Peyer's patch (tissue), 4 donors: ENCODE measurements around the gene DUOX1. TPM values are rescaled to one million over a fixed set of nuclear protein-coding genes. Genes with fewer than 3 reads are reported as not detected.
A peak's percentile ranks its signal among the peaks of the same experiment; 100 is the strongest.

ENCODE experiments used
- DNase-seq, 3 donors: peaks; one replicate each; pipeline ENCODE4 v3.0.0-alpha.2; 2017 to 2019
- H3K27ac ChIP-seq, 4 donors: fragments of 200-600 bp; sonication (generic); one replicate each; pipeline ENCODE4 v1.5.1; 2016 to 2019
- H3K27me3 ChIP-seq, 2 donors: fragments of 200-600 bp; sonication (generic); one replicate each; pipeline ENCODE4 v1.5.1; 2019
- H3K36me3 ChIP-seq, 3 donors: fragments of 200-600 bp; sonication (generic); one replicate each; pipeline ENCODE4 v1.5.1; 2016 to 2019
- H3K4me1 ChIP-seq, 4 donors: fragments of 200-600 bp; sonication (generic); one replicate each; pipeline ENCODE4 v1.5.1; 2016 to 2019
- H3K4me3 ChIP-seq, 4 donors: fragments of 200-600 bp; sonication (generic); 1 replicate in 3 of 4; 2 replicates in 1 of 4; pipeline ENCODE4 v1.5.1; 2016 to 2019; ENCODE audit warnings: mild to moderate bottlenecking in 1 of 4
- H3K9me3 ChIP-seq, 4 donors: fragments of 200-600 bp; sonication (generic); one replicate each; pipeline ENCODE4 v1.5.1; 2016 to 2019; ENCODE audit warnings: mild to moderate bottlenecking in 1 of 4
- CTCF ChIP-seq, 6 experiments: fragments of 450-650 bp in 4 of 6; fragments of 200-600 bp in 2 of 6; sonication (generic) in 1 of 6; IDR thresholded peaks; one replicate each; pipeline ENCODE4 v1.5.1; 2017 to 2019; ENCODE audit warnings: antibody characterized with exemption in 6 of 6, mild to moderate bottlenecking in 3 of 6, moderate library complexity in 1 of 6
- POLR2A ChIP-seq, 2 donors: fragments of 450-650 bp; IDR thresholded peaks; one replicate each; pipeline ENCODE4 v1.5.1; 2017; ENCODE audit warnings: antibody characterized with exemption in 2 of 2, mild to moderate bottlenecking in 2 of 2, moderate library complexity in 2 of 2
- total RNA-seq, 4 donors: library from RNA; depleted of rRNA; stranded (reverse); fragments of >200 nt; gene quantifications; one replicate each; pipeline ENCODE4 v1.1.0, GENCODE V29; 2016

DUOX1 gene
- total RNA-seq, 4 donors from 2014 or later: 0.35 to 0.54 TPM; not detected in 2

DNA sequence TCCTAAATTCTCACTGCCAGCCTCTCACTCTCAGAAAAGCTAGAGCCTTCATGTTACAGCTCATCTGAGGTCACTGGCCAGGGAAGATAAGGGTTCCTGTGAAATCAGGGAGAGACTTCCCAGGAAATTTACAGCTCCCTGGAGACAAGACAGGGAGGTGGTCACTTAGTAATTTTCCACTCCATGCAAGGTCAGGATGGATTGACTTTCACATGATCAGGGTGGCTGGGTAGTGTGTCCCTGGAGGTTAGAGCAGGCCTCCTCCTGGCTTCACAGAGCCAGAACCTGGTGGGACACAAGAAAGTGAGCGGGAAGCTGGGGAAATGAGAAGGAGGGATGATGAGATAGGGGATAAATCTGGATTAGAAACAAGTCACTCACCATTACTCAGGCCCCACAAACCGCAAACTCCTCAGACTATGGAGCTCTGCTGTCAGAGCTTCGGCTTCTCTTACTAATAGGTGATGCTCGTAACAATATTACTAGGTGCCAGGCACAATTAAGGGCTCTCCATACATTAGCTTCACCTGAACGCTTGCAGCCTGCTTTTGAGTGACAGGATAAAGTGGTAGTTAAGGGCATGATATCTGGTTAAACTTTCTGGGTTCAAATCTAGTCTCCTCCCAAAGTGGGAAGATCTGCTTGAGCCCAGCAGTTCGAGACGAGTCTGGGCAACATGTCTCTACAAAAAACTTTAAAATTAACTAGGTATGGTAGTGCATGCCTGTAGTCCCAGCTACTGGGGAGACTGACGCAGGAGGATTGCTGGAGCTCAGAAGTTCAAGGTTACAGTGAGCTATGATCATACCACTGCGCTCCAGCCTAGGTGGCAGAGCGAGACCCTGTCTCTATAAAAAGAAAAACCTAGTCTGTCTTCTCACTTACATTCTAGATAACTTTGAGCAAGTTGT is 40.7 kb upstream of the DUOX1 start:
- Histone ChIP-seq H3K27ac (no peak overlapping the region), H3K4me1 (no peaks in the 10 kb centered on the region), H3K4me3 (no peak overlapping the region), H3K9me3 (no peaks in the 10 kb centered on the region), H3K36me3 (no peaks in the 10 kb centered on the region), H3K27me3 (no peaks in the 10 kb centered on the region)
- DNase-seq: no peak
- TF ChIP-seq CTCF (IDR thresholded peaks at IDR 0.05) (no peak), POLR2A (IDR thresholded peaks at IDR 0.05) (no peak)

DNA sequence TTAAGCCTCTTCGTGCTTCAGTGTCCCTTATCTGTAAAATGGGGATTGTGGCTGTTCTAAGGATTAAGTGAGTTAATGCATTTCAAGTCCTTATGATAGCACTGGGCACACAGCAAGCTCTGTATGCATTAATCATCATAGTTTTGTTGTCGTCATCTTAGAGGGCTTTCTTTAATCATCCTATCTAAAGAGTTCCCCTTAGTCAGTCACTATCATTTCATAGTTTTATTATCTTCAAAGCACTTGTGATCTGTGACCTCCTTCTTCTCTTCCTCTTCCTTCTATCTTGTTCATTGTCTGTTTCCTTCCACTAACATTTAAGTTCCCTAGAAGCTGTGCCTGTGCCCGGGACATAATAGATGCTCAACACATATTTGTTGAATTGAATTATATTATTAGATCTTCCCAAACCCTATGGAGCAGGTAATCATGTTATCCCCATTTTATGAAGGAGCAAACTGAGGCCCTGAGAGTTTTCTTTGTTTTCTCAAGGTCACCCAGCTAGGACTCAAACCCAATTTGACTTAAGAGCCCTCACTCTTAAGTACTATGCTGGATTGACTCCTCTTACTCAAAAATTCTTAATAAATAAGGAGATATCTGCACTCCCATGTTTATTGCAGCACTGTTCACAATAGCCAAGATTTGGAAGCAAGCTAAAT is 40.0 kb upstream of the DUOX1 start:
- no peaks in the 10 kb centered on the region for H3K27me3 ChIP-seq
- TF ChIP-seq CTCF (IDR thresholded peaks at IDR 0.05) (no peak), POLR2A (IDR thresholded peaks at IDR 0.05) (no peak)
- no peaks in the 10 kb centered on the region for H3K36me3 ChIP-seq
- DNase-seq: no peak
- H3K27ac ChIP-seq: no peak overlapping the region
- H3K9me3 ChIP-seq: no peaks in the 10 kb centered on the region
- no peaks in the 10 kb centered on the region for H3K4me1 ChIP-seq
- no peak overlapping the region for H3K4me3 ChIP-seq

DNA sequence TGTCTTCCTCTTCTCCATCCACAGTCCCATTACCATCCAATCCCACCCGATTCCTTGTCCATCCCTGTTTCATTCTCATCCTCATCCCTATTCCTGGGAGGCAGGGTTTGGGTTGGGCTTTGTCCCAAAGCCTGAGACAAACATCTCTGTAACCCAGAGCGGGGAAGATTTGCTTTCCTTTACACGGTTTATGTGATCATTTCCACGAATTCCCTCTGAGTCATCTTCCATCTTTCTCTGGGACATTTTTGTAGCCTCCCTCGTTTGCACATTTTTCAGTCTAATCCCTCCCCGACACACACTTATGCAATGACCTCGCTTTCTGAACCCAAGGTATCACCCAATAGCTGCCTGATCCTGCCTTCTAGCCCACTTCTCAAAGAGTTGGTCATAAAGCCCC is 38.6 kb upstream of the DUOX1 start:
- H3K36me3 ChIP-seq: no peaks in the 10 kb centered on the region
- no peak overlapping the region for H3K4me3 ChIP-seq
- DNase-seq: no peak
- no peak overlapping the region for H3K27ac ChIP-seq
- no peaks in the 10 kb centered on the region for H3K4me1 ChIP-seq
- no peaks in the 10 kb centered on the region for H3K27me3 ChIP-seq
- H3K9me3 ChIP-seq: no peaks in the 10 kb centered on the region
- no peak for TF ChIP-seq POLR2A (IDR thresholded peaks at IDR 0.05)
- no peak for TF ChIP-seq CTCF (IDR thresholded peaks at IDR 0.05)

GRCh38 chr15:45091576-45091975 is 38.2 kb upstream of the DUOX1 start:
- Histone ChIP-seq H3K4me1 (no peaks in the 10 kb centered on the region), H3K36me3 (no peaks in the 10 kb centered on the region), H3K4me3 (no peak overlapping the region), H3K27ac (no peak overlapping the region), H3K27me3 (no peaks in the 10 kb centered on the region), H3K9me3 (no peaks in the 10 kb centered on the region)
- TF ChIP-seq CTCF (IDR thresholded peaks at IDR 0.05) (no peak), POLR2A (IDR thresholded peaks at IDR 0.05) (no peak)
- DNase-seq: peak in 1 of 3 donors; percentile 34

DNA sequence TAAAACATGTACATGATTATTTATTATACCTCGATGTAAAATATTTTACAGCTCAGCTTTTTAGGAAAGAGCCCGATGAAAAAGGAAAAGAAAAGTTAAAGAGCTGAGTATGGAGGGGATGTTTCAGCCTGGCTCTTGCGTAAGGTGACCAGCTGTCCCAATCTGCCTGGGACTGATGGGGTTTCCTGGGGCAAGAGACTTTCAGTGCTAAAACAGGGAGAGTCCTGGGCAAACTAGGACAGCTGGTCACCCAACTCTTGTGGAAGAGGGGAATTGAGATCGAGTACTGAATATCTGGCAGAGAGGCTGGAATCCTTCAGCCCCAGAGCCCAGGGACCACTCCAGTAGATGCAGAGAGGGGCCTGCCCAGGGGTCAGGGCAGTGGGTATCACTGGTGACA is 36.8 kb upstream of the DUOX1 start:
- no peak overlapping the region for H3K4me3 ChIP-seq
- no peaks in the 10 kb centered on the region for H3K4me1 ChIP-seq
- no peaks in the 10 kb centered on the region for H3K36me3 ChIP-seq
- H3K27ac ChIP-seq: no peak overlapping the region
- TF ChIP-seq POLR2A (IDR thresholded peaks at IDR 0.05) (no peak), CTCF (IDR thresholded peaks at IDR 0.05) (no peak)
- no peaks in the 10 kb centered on the region for H3K27me3 ChIP-seq
- no peak for DNase-seq
- H3K9me3 ChIP-seq: no peaks in the 10 kb centered on the region
